K562 (cell line): ENCODE measurements around the gene JUNB. TPM values are rescaled to one million over a fixed set of nuclear protein-coding genes. Genes with fewer than 3 reads are reported as not detected.

Experiments used
- ARID1B ChIP-seq: fragments of 450-650 bp; IDR thresholded peaks from 2 replicates; pipeline ENCODE4 v1.6.1; 2016; ENCODE audit warnings: antibody characterized with exemption, mild to moderate bottlenecking, inconsistent platforms
- CC2D1A ChIP-seq: fragments of 450-650 bp; IDR thresholded peaks from 2 replicates; pipeline ENCODE4 v1.6.1; 2017; ENCODE audit warnings: mild to moderate bottlenecking
- DACH1 ChIP-seq: fragments of 450-650 bp; IDR thresholded peaks from 2 replicates; pipeline ENCODE4 v1.6.1; 2018; ENCODE audit not compliant: partially characterized antibody
- E2F5 ChIP-seq: sonication (generic); formaldehyde crosslinking; IDR thresholded peaks from 2 replicates; pipeline ENCODE4 v1.8.0; 2022; ENCODE audit warnings: mild to moderate bottlenecking, missing genetic modification reagents
- HDAC1 ChIP-seq, 2 experiments: fragments of 450-650 bp; IDR thresholded peaks; 2 replicates each; pipeline ENCODE4 v1.6.1; 2016 to 2017; ENCODE audit warnings: inconsistent platforms in 1 of 2, mild to moderate bottlenecking in 1 of 2, moderate library complexity in 1 of 2
- KAT2B ChIP-seq: IDR thresholded peaks from one replicate; pipeline ENCODE4 v1.6.1; 2012; ENCODE audit warnings: low read depth, mild to moderate bottlenecking, control low read depth, inconsistent platforms, low read length, moderate library complexity
- KAT7 ChIP-seq: sonication (generic); formaldehyde crosslinking; IDR thresholded peaks from 2 replicates; pipeline ENCODE4 v1.8.0; 2022; ENCODE audit warnings: missing genetic modification reagents, mild to moderate bottlenecking, borderline replicate concordance
- KLF16 ChIP-seq: IDR thresholded peaks from 2 replicates; pipeline ENCODE4 v1.6.1; 2016; ENCODE audit warnings: antibody characterized with exemption
- MAFF ChIP-seq: IDR thresholded peaks from 2 replicates; pipeline ENCODE4 v1.6.1; 2012; ENCODE audit warnings: low read length, improper control_type of control experiment
- MTA1 ChIP-seq: fragments of 450-650 bp; IDR thresholded peaks from 2 replicates; pipeline ENCODE4 v1.6.1; 2017; ENCODE audit warnings: borderline replicate concordance
- NR2C2 ChIP-seq, 2 experiments: fragments of 200-800 bp in 1 of 2; sonication (Bioruptor generic) in 1 of 2; sonication (generic) in 1 of 2; formaldehyde crosslinking in 1 of 2; IDR thresholded peaks; 2 replicates each; pipeline versions ENCODE4 v1.6.1 to v1.8.0; 2016 to 2022; ENCODE audit warnings: mild to moderate bottlenecking in 1 of 2, missing compliant biosample characterization in 1 of 2, missing genetic modification characterization in 1 of 2, missing genetic modification reagents in 1 of 2
- SMARCB1 ChIP-seq: IDR thresholded peaks from 2 replicates; pipeline ENCODE4 v1.6.1; 2011; ENCODE audit warnings: improper control_type of control experiment, low read depth; ENCODE audit not compliant: insufficient read length
- ZSCAN29 ChIP-seq: fragments of 450-650 bp; IDR thresholded peaks from 2 replicates; pipeline ENCODE4 v1.6.1; 2017
- polyA plus RNA-seq, 8 experiments: library from polyadenylated mRNA; depleted of rRNA in 4 of 8; stranded (reverse) in 5 of 8; unstranded in 3 of 8; fragments of >200 nt; fragmentation: Nextera tagmentation in 2 of 8; fragmentation: Illumina TruSeq in 1 of 8; extraction: Ambion mirVana in 2 of 8; extraction: Trizol in 1 of 8; gene quantifications; 2 replicates each; pipeline versions ENCODE4 v1.2.1 to v1.2.3, GENCODE V29; 2011 to 2014; ENCODE audit warnings: inconsistent platforms in 1 of 8, missing spikeins in 1 of 8
- total RNA-seq, 7 experiments: library from RNA; depleted of rRNA in 6 of 7; stranded (reverse); fragments of >200 nt in 6 of 7; fragmentation: Illumina TruSeq in 2 of 7; extraction: Trizol in 2 of 7; gene quantifications; 2 replicates each; pipeline versions ENCODE4 v1.2.1 to v1.2.3, GENCODE V29; 2011 to 2021; ENCODE audit warnings: low replicate concordance in 1 of 7
- TF ChIP-seq, protein P1 (sequence below): fragments of 200-600 bp; sonication (generic); IDR thresholded peaks from one replicate; pipeline ENCODE4 v1.6.1; 2012; ENCODE audit warnings: mild to moderate bottlenecking, low read depth, low read length, inconsistent platforms

The JUNB gene
- total and polyA plus RNA-seq, 9 of the 15 experiments (the other 6 are each of a cell fraction or from before 2014, with no cell fraction given) = 0.23 to 88.1 (median 13.1) TPM

DNA sequence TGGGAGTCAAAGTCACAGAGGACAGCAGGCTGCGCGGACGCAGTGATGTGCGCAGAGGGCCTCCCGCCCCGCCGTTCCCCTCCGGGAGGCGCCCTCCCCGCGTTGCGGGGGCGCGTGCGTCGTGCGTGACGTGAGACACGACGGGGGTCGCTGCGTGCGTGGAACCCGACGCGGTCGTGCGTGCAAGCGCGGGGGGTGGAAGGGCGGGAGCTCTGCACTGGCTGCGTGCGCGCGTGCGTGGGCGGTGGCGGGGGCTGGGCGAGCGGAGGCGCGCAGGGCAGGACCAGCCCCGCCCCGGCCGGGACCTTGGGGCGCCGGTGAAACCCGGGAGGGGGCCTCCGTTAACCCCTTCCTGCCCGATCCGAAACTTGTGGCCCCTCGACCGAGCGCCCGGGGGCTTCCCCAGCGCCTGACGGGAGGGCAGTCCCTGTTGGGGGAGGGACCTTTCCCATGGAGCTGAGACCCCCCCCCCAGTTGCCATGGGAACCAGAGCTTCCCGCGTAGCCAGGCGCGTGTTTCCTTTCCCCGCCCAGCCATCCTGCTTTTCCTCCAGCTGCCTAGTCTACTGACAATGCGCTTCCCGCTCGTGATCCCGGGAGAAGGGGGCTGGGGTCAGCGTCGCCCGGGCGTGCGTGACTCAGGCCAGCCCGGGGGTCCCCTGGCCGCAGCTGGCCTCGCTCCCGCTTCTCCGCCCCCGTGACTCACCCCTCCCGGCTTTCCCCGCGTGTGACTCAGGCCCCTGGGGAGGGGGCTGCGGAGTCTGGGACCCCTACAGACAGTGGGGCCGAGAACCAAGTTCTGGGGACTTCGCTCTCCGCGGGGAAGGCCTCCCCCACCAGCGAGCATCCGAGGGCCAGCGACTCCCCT lies 8.6 kb upstream of the JUNB start (continued):
- TF ChIP-seq NR2C2 (CRISPR knock-in tag; IDR thresholded peaks at IDR 0.05) = no peak; the same call in 1 of the 2 replicates
- peak; percentile 83 for TF ChIP-seq NR2C2 (tag; IDR thresholded peaks at IDR 0.05)
- TF ChIP-seq, protein P1, sequence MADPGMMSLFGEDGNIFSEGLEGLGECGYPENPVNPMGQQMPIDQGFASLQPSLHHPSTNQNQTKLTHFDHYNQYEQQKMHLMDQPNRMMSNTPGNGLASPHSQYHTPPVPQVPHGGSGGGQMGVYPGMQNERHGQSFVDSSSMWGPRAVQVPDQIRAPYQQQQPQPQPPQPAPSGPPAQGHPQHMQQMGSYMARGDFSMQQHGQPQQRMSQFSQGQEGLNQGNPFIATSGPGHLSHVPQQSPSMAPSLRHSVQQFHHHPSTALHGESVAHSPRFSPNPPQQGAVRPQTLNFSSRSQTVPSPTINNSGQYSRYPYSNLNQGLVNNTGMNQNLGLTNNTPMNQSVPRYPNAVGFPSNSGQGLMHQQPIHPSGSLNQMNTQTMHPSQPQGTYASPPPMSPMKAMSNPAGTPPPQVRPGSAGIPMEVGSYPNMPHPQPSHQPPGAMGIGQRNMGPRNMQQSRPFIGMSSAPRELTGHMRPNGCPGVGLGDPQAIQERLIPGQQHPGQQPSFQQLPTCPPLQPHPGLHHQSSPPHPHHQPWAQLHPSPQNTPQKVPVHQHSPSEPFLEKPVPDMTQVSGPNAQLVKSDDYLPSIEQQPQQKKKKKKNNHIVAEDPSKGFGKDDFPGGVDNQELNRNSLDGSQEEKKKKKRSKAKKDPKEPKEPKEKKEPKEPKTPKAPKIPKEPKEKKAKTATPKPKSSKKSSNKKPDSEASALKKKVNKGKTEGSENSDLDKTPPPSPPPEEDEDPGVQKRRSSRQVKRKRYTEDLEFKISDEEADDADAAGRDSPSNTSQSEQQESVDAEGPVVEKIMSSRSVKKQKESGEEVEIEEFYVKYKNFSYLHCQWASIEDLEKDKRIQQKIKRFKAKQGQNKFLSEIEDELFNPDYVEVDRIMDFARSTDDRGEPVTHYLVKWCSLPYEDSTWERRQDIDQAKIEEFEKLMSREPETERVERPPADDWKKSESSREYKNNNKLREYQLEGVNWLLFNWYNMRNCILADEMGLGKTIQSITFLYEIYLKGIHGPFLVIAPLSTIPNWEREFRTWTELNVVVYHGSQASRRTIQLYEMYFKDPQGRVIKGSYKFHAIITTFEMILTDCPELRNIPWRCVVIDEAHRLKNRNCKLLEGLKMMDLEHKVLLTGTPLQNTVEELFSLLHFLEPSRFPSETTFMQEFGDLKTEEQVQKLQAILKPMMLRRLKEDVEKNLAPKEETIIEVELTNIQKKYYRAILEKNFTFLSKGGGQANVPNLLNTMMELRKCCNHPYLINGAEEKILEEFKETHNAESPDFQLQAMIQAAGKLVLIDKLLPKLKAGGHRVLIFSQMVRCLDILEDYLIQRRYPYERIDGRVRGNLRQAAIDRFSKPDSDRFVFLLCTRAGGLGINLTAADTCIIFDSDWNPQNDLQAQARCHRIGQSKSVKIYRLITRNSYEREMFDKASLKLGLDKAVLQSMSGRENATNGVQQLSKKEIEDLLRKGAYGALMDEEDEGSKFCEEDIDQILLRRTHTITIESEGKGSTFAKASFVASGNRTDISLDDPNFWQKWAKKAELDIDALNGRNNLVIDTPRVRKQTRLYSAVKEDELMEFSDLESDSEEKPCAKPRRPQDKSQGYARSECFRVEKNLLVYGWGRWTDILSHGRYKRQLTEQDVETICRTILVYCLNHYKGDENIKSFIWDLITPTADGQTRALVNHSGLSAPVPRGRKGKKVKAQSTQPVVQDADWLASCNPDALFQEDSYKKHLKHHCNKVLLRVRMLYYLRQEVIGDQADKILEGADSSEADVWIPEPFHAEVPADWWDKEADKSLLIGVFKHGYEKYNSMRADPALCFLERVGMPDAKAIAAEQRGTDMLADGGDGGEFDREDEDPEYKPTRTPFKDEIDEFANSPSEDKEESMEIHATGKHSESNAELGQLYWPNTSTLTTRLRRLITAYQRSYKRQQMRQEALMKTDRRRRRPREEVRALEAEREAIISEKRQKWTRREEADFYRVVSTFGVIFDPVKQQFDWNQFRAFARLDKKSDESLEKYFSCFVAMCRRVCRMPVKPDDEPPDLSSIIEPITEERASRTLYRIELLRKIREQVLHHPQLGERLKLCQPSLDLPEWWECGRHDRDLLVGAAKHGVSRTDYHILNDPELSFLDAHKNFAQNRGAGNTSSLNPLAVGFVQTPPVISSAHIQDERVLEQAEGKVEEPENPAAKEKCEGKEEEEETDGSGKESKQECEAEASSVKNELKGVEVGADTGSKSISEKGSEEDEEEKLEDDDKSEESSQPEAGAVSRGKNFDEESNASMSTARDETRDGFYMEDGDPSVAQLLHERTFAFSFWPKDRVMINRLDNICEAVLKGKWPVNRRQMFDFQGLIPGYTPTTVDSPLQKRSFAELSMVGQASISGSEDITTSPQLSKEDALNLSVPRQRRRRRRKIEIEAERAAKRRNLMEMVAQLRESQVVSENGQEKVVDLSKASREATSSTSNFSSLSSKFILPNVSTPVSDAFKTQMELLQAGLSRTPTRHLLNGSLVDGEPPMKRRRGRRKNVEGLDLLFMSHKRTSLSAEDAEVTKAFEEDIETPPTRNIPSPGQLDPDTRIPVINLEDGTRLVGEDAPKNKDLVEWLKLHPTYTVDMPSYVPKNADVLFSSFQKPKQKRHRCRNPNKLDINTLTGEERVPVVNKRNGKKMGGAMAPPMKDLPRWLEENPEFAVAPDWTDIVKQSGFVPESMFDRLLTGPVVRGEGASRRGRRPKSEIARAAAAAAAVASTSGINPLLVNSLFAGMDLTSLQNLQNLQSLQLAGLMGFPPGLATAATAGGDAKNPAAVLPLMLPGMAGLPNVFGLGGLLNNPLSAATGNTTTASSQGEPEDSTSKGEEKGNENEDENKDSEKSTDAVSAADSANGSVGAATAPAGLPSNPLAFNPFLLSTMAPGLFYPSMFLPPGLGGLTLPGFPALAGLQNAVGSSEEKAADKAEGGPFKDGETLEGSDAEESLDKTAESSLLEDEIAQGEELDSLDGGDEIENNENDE = no peak
- peak; percentile 75; the same call in 1 of the 2 replicates for TF ChIP-seq E2F5 (CRISPR knock-in tag)
- TF ChIP-seq KAT2B = no peak
- no peak for TF ChIP-seq ZSCAN29
- no peak for TF ChIP-seq CC2D1A
- TF ChIP-seq KAT7 = no peak; the same call in 1 of the 2 replicates
- TF ChIP-seq MTA1 = peak; percentile 93
- no peak for TF ChIP-seq MAFF
- no peak for TF ChIP-seq SMARCB1
- no peak for TF ChIP-seq KLF16
- peak; percentile 50; the same call in 1 of the 2 replicates for TF ChIP-seq ARID1B
- TF ChIP-seq DACH1 = no peak
- TF ChIP-seq HDAC1 (IDR thresholded peaks at IDR 0.05) = peak in 1 of 2 experiments; percentile 98; a peak in 3 of 4 replicates
